Stimulated activated CD8-positive, alpha-beta memory T cell treated with anti-CD3 and anti-CD28 coated beads, Interleukin-15, amount 100 ng/mL, for 48 hours (primary cell): ENCODE data around the gene SHB.
"Not testable (repeated sequence)": the region's sequence is repeated elsewhere in the genome, so short reads cannot be mapped to it uniquely, and the experiment has no call there.

Source experiments
- DNase-seq, 2 donors: peaks; one replicate each; pipeline ENCODE4 v3.0.0-alpha.2; 2020; ENCODE audit warnings: low read depth in 2 of 2

The SHB gene

GRCh38 chr9:37918665-37919170, 150.3 kb downstream of the SHB start:
- DNase-seq = no peak

- no peak for DNase-seq
Observed at GRCh38 chr9:37917801-37918664, 151.0 kb downstream of the SHB start.

DNA sequence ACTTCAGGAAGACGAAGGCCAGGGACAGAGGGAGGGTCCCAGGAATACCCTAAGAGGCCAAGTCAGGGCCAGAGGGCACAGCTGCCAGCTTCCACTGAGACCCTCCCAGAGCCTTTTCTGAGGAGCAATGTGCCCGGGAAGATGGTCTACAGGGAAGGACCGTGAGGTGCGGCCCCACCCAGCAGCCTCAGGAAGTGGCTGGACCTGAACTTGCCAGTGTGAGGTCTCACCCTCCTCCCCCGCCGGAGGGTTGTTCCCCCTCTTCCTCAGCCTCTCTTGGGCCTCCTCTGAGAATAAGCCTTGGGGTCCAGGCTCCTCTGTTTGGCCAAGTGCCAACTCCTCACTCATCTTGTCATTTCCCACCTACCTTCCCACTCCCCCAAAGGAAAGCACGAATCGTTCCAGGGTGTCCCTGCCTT, 151.7 kb downstream of the SHB start:
- DNase-seq = no peak

DNA sequence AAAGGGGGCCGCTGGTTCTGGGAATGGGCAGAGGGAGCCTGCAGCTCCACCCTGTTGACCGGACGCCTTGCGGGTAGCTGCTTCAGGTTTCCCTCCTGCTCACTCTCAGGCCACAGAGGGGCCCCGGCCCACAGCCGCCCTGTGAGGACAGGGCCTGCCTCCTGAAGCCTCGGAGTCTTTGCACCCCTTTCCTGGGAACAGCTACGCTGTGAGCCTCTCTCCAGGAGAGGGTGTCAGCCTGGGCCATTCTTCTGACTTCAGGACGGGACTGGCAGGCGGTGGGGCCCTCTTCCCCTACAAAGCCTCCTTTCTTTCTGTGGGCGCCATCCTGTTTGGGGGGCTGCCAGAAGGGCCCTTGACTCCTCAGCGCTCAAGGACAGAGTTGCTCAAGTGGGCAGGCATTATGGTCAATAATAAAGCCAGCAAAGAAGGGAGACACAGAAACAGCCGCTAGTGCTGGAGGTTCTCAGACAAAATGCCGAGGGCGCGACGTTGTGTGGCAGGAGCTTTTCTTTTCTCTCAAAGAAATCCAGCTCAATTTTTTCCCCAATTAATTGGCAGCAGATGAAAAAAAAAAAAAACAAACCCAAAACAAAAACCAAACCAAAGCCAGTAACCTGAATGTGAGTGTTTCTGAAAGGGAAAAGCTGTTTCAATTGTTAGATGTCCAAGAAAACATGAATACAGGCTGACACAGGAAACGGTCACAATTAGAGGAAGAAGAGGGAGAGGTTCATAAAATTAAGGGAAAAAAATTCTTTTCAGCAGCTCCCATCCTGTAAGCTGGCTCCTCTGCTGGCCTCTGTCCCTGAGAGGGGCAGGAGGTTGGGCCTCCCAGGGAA, 152.3 kb downstream of the SHB start:
- DNase-seq = no peak

GRCh38 chr9:37915911-37916470, 153.0 kb downstream of the SHB start:
- DNase-seq = no peak

DNA sequence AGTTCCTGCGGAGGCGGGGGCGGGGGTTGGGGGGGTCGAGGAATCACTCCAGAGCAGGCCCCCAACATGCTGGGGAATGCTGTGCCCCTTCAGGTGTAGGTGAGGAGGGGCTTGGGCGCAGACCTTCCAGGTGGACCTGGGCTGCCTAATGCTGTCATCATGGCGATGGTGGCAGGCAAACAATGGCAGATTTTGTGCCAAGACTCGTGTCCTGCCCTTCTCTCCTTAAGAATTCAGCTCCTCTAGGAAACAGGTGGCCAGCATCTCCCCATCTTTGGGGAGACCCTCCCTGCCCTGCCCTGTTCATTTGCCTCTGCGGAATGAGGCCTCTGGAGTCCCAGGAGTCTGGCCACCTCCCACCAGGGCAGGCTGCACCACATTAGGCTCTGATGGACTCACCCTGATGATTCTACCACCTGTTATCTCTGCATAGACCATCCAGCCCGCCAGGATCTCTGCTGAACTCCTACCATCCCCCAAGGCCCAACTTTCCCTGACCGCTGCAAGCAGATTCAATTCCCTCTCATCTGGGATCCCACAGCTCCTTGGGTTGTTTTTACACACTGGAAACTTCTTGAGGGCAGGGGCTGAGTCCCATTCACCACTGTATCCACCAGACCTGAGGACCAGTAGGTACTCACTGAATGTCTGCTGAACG, 154.2 kb downstream of the SHB start:
- DNase-seq = no peak

GRCh38 chr9:37914154-37914551, 154.9 kb downstream of the SHB start:
- DNase-seq = no peak

DNA sequence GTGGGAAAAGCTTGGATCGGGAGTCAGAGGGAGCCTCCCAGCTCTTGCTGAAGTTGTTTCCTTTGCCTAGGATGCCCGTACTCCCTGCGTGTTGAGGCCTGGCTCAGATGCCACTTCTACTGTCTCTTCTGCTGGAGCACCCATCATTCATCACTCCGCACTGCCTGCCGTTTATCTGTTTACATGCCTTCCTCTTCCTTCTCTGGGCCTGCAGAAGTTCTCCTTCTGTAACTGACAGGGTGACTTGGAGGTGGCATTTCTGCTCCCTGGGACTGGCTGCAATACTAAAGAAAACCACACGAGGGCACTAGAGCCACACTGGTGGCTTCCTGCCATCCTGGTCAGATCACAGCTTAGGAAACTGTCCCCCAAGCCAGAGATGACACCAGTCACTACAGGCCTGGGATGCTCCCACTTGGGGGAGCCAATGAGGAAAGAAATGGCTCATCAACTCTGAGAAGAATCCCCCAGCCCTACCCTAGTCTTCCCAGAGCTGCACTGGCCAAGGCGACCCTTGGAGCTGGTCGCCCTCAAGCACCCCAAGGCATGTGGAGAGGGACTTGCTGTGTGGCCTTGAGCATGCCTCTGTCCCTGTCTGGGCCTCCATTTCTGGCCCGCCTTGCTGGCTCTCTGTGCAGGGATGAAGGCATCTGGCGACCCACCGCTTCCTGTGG, 155.4 kb downstream of the SHB start:
- peak; percentile 42 to 52 for DNase-seq

- no peak for DNase-seq
Observed at GRCh38 chr9:37911271-37911681, 157.8 kb downstream of the SHB start.

GRCh38 chr9:37910271-37910670, 158.8 kb downstream of the SHB start:
- DNase-seq = no peak

- DNase-seq = not testable (repeated sequence)
Observed at GRCh38 chr9:37909836-37910235, 159.2 kb downstream of the SHB start.

GRCh38 chr9:37909326-37909725, 159.7 kb downstream of the SHB start:
- DNase-seq = no peak

- no peak for DNase-seq
Observed at GRCh38 chr9:37908698-37909186, 160.3 kb downstream of the SHB start.

GRCh38 chr9:37908283-37908682, 160.7 kb downstream of the SHB start:
- DNase-seq = no peak

GRCh38 chr9:37906312-37907239, 162.5 kb downstream of the SHB start:
- no peak for DNase-seq

DNA sequence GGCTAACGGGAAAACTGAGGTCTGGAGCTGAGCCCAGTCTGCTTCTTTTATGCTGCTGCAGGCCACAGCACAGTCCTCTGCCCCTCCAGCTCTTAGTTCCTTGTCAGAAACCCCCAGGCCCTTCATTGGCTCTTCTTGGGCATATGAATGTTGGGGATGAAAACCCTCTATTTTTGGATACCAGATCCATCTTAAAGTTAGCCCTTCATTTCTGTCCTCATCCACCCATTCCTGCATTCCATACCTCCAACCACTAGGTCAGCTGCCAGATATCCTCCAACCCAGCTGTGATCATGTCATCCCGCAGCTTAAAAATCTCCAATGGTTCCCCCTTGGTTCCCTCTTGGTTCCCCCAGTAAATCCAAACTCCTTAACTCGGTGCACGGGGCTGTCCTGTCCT, 163.3 kb downstream of the SHB start:
- DNase-seq = no peak

- no peak for DNase-seq
Observed at GRCh38 chr9:37905131-37905505, 163.9 kb downstream of the SHB start.

DNA sequence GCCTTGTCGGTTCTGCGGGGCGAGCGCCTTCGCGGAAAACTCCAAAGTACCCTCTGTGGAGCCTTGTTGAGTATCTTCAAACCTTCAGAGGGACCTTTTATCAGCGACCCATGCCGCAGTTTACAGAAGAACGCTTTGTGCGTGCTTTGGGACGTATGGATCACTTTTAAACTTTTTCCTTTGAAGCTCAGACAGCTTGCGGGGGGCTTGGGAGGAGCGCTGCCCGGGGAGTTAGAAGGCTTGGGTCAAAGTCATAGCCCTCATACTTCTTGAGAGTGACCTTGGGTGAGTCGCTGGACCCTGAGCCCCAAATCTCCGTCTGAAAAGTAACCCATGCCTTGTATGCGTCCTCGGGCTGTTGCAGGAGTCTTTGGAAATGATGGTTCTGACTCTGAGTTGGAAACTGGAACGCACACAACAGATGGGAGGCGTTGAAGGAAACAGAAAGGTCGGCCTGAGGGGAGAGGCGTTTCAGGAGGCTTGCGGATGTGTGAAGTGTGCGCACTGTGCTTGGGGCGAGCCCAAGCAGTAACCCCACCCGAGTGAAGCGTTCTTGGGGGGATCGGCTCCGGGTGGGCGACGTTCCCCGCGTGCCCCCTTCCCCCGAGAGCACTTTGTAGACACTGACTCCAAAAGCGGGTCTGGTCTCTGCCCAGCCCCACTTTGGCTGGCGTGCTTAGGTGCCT, 164.4 kb downstream of the SHB start:
- DNase-seq = no peak
